ENCODE results near the gene ZNF559. TPM values are rescaled to one million over a fixed set of nuclear protein-coding genes. Genes with fewer than 3 reads are reported as not detected.
"Not testable (repeated sequence)": the region's sequence is repeated elsewhere in the genome, so short reads cannot be mapped to it uniquely, and the experiment has no call there.

Gene ZNF559
- 1 to 10 TPM; 6.5 to 6.6 TPM for total RNA-seq

- peak within 1 kb of the TSS; percentile 53 to 90 (median 70) for H3K27ac ChIP-seq
These were observed at the start of gene ZNF559 for GRCh38 chr19:9323919-9324583. TSS of gene ZNF559 (plus strand) at chr19:9324179. CDS start at chr19:9338550, 14,371 bp downstream.

GRCh38 chr19:9283485-9283884 is 40.5 kb upstream of the ZNF559 start:
- ATAC-seq; H3K4me3 ChIP-seq; DNase-seq; H3K4me1 ChIP-seq; intact Hi-C loops (cut with DNase I); H3K36me3 ChIP-seq (replicated peaks in 1 of 2; ENCODE audit: insufficient read depth in 1 of 2, low read depth in 2 of 2); H3K27ac ChIP-seq; H3K27me3 ChIP-seq: not testable (repeated sequence)
- WGBS, 2 donors, result 5 to 14% methylated on average over 4 to 26 of the region's 38 CpGs
- H3K9me3 ChIP-seq, result peaks cover 0 to 23% (median 0%) of the 10 kb centered on the region in 3 donors

More at GRCh38 chr19:9323919-9324583, at the start of gene ZNF559:
- Histone ChIP-seq H3K4me3 (peak within 1 kb of the TSS; percentile 63 to 77), H3K4me1 (peaks cover 8% of the 10 kb centered on the region), H3K9me3 (peaks cover 0 to 33% (median 0%) of the 10 kb centered on the region in 3 donors), H3K36me3 (replicated peaks in 1 of 2; ENCODE audit: insufficient read depth in 1 of 2, low read depth in 2 of 2) (no peaks in the 10 kb centered on the region), H3K27me3 (no peaks in the 10 kb centered on the region)
- 0 to 2% methylated on average over 17 to 48 of the region's 48 CpGs for WGBS, 2 donors
- TF ChIP-seq CTCF (IDR thresholded peaks at IDR 0.05) (peak in 4 of 7 experiments; percentile 27 to 43 (median 38)), POLR2A (IDR thresholded peaks at IDR 0.05) (peak in 2 of 3 donors; percentile 37 to 48)
- intact Hi-C loops (cut with DNase I), result no loop called here
- DNase-seq (peak; percentile 90 to 94 (median 92)), ATAC-seq (peak; percentile 98)

- WGBS, 2 donors, result 86 to 91% methylated on average over 2 of the region's 2 CpGs
- Histone ChIP-seq H3K4me3 (no peak overlapping the region), H3K4me1 (no peaks in the 10 kb centered on the region), H3K27ac (no peak overlapping the region), H3K36me3 (replicated peaks in 1 of 2; ENCODE audit: insufficient read depth in 1 of 2, low read depth in 2 of 2) (peaks cover 0 to 7% of the 10 kb centered on the region in 2 donors), H3K9me3 (peaks cover 0 to 30% (median 3%) of the 10 kb centered on the region in 3 donors), H3K27me3 (no peaks in the 10 kb centered on the region)
- no peak for ATAC-seq
- intact Hi-C loops (cut with DNase I), result no loop called here
- DNase-seq, result no peak
- TF ChIP-seq POLR2A (IDR thresholded peaks at IDR 0.05) (no peak), CTCF (IDR thresholded peaks at IDR 0.05) (no peak)
These were observed 34.6 kb upstream of the ZNF559 start for GRCh38 chr19:9289231-9289884.

- no peak overlapping the region for H3K4me3 ChIP-seq
- ATAC-seq (no peak), DNase-seq (no peak)
- H3K27ac ChIP-seq, result no peak overlapping the region
- 95 to 97% methylated on average over 4 of the region's 4 CpGs for WGBS, 2 donors
- peaks cover 21 to 24% of the 10 kb centered on the region in 2 donors for H3K36me3 ChIP-seq (replicated peaks in 1 of 2; ENCODE audit: insufficient read depth in 1 of 2, low read depth in 2 of 2)
- H3K4me1 ChIP-seq, result no peaks in the 10 kb centered on the region
- H3K9me3 ChIP-seq, result peaks cover 0 to 64% (median 8%) of the 10 kb centered on the region in 3 donors
- intact Hi-C loops (cut with DNase I), result no loop called here
- no peaks in the 10 kb centered on the region for H3K27me3 ChIP-seq
- TF ChIP-seq CTCF (IDR thresholded peaks at IDR 0.05) (no peak), POLR2A (IDR thresholded peaks at IDR 0.05) (no peak)
These were observed 28.5 kb upstream of the ZNF559 start for GRCh38 chr19:9295411-9295849.

- TF ChIP-seq POLR2A (IDR thresholded peaks at IDR 0.05), result no peak
These were observed 27.6 kb upstream of the ZNF559 start for GRCh38 chr19:9296336-9296735.

More at GRCh38 chr19:9296336-9296735, 27.6 kb upstream of the ZNF559 start:
- Histone ChIP-seq H3K27me3 (no peaks in the 10 kb centered on the region), H3K27ac (no peak overlapping the region), H3K4me1 (no peaks in the 10 kb centered on the region), H3K9me3 (peaks cover 0 to 71% (median 8%) of the 10 kb centered on the region in 3 donors), H3K4me3 (no peak overlapping the region), H3K36me3 (replicated peaks in 1 of 2; ENCODE audit: insufficient read depth in 1 of 2, low read depth in 2 of 2) (peaks cover 24 to 31% of the 10 kb centered on the region in 2 donors)
- WGBS, 2 donors, result 82 to 96% methylated on average over 2 of the region's 2 CpGs
- DNase-seq (no peak), ATAC-seq (no peak)
- intact Hi-C loops (cut with DNase I), result no loop called here
